ENCODE data around the gene PRKAR1B.
"Not testable (repeated sequence)": the region's sequence is repeated elsewhere in the genome, so short reads cannot be mapped to it uniquely, and the experiment has no call there.

Gene PRKAR1B

GRCh38 chr7:638256-639011 lies 88.6 kb downstream of the PRKAR1B start:
- DNase-seq, result no peak

GRCh38 chr7:637826-638225 lies 89.3 kb downstream of the PRKAR1B start:
- no peak for DNase-seq

GRCh38 chr7:636396-636795 lies 90.7 kb downstream of the PRKAR1B start:
- no peak for DNase-seq

- not testable (repeated sequence) for DNase-seq
Measured at GRCh38 chr7:635687-636382, 91.2 kb downstream of the PRKAR1B start.

GRCh38 chr7:635227-635626 lies 91.9 kb downstream of the PRKAR1B start:
- DNase-seq, result no peak

- DNase-seq, result no peak
Measured at GRCh38 chr7:633381-634018, 93.6 kb downstream of the PRKAR1B start.

- no peak for DNase-seq
Measured at GRCh38 chr7:632831-633210, 94.3 kb downstream of the PRKAR1B start.

GRCh38 chr7:631964-632830 lies 94.9 kb downstream of the PRKAR1B start:
- DNase-seq, result no peak

- DNase-seq, result no peak
Measured at GRCh38 chr7:631291-631711, 95.8 kb downstream of the PRKAR1B start.

- DNase-seq, result no peak
Measured at GRCh38 chr7:630539-630938, 96.5 kb downstream of the PRKAR1B start.

- DNase-seq, result no peak
Measured at GRCh38 chr7:630111-630511, 97.0 kb downstream of the PRKAR1B start.

GRCh38 chr7:628826-629225 lies 98.3 kb downstream of the PRKAR1B start:
- no peak for DNase-seq

- no peak for DNase-seq
Measured at GRCh38 chr7:628402-628763, 98.7 kb downstream of the PRKAR1B start.

GRCh38 chr7:627661-628401 lies 99.2 kb downstream of the PRKAR1B start:
- DNase-seq, result no peak

GRCh38 chr7:625376-625971 lies 101.6 kb downstream of the PRKAR1B start:
- no peak for DNase-seq

- no peak for DNase-seq
Measured at GRCh38 chr7:623464-623863, 103.6 kb downstream of the PRKAR1B start.

GRCh38 chr7:621572-622285 lies 105.4 kb downstream of the PRKAR1B start:
- DNase-seq, result no peak

GRCh38 chr7:620885-621284 lies 106.2 kb downstream of the PRKAR1B start:
- no peak for DNase-seq

GRCh38 chr7:620056-620455 lies 107.0 kb downstream of the PRKAR1B start:
- DNase-seq, result no peak

- no peak for DNase-seq
Measured at GRCh38 chr7:619368-619840, 107.7 kb downstream of the PRKAR1B start.
